Neutrophil (primary cell): Measurements from ENCODE around the gene POLR3E.

Experiments
- H3K27ac ChIP-seq: fragments of 200-600 bp; sonication (generic); 2 replicates; pipeline ENCODE4 v1.5.1; 2016; ENCODE audit warnings: mild to moderate bottlenecking, moderate library complexity
- H3K27me3 ChIP-seq: fragments of 200-600 bp; sonication (generic); 2 replicates; pipeline ENCODE4 v1.6.0; 2016; ENCODE audit warnings: mild to moderate bottlenecking
- H3K36me3 ChIP-seq: fragments of 200-600 bp; sonication (generic); 2 replicates; pipeline ENCODE4 v1.5.1; 2017
- H3K4me1 ChIP-seq, 2 experiments: fragments of 200-600 bp in 1 of 2; sonication (generic) in 1 of 2; 1 replicate in 1 of 2; 2 replicates in 1 of 2; pipeline versions ENCODE4 v1.5.1 to v1.6.1; 2013 to 2016; ENCODE audit warnings: low read depth in 1 of 2, low read length in 1 of 2, mild to moderate bottlenecking in 1 of 2, moderate library complexity in 1 of 2; ENCODE audit not compliant: control insufficient read depth in 1 of 2, insufficient read depth in 1 of 2
- H3K4me3 ChIP-seq, 2 experiments: fragments of 200-600 bp in 1 of 2; sonication (generic) in 1 of 2; 1 replicate in 1 of 2; 2 replicates in 1 of 2; pipeline ENCODE4 v1.5.1; 2013 to 2016; ENCODE audit warnings: low read depth in 1 of 2, low read length in 1 of 2, mild to moderate bottlenecking in 1 of 2, moderate library complexity in 1 of 2
- H3K9me3 ChIP-seq: fragments of 200-600 bp; sonication (generic); 2 replicates; pipeline ENCODE4 v1.5.1; 2016
- TF ChIP-seq, protein P1 (sequence below): fragments of 200-600 bp; sonication (generic); IDR thresholded peaks from 2 replicates; pipeline ENCODE4 v1.5.1; 2016; ENCODE audit warnings: antibody characterized with exemption

Gene POLR3E

DNA sequence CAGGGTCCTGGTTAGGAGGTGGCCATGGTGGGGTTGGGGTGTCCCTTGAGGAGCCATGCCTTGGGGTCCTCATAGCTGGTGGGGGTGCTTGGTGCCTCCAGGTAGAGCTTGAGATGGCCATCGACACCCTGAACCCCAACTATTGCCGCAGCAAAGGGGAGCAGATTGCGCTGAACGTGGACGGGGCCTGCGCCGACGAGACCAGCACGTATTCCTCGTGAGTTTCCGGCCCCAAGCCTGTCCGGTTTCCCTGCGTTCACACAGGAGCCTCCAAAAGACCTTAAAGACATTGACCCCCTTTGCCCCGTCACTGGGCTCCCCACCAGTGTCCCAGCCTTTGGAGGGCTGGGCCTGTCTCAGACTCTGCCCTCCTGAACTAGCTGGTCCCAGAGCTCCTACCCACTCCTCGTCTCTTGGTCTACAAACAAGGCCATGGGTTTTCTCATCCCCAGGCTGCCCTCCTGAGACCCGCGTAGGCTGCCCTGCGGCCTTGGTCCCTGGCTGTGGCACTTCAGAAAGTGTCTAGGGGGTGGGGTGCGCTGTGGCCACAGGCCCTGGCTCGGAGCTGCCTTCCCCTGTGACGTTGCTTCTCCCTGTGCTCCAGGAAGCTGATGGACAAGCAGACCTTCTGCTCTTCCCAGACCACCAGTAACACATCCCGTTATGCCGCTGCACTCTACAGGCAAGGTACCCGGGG is 11.8 kb downstream of the POLR3E start:
- Histone ChIP-seq H3K27me3 (no peaks in the 10 kb centered on the region), H3K9me3 (no peaks in the 10 kb centered on the region), H3K27ac (no peak overlapping the region), H3K36me3 (peaks cover 77% of the 10 kb centered on the region), H3K4me1 (no peaks in the 10 kb centered on the region), H3K4me3 (no peak overlapping the region)
- TF ChIP-seq, protein P1, sequence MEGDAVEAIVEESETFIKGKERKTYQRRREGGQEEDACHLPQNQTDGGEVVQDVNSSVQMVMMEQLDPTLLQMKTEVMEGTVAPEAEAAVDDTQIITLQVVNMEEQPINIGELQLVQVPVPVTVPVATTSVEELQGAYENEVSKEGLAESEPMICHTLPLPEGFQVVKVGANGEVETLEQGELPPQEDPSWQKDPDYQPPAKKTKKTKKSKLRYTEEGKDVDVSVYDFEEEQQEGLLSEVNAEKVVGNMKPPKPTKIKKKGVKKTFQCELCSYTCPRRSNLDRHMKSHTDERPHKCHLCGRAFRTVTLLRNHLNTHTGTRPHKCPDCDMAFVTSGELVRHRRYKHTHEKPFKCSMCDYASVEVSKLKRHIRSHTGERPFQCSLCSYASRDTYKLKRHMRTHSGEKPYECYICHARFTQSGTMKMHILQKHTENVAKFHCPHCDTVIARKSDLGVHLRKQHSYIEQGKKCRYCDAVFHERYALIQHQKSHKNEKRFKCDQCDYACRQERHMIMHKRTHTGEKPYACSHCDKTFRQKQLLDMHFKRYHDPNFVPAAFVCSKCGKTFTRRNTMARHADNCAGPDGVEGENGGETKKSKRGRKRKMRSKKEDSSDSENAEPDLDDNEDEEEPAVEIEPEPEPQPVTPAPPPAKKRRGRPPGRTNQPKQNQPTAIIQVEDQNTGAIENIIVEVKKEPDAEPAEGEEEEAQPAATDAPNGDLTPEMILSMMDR, result no peak

GRCh38 chr16:22311520-22311919 is 14.3 kb downstream of the POLR3E start:
- Histone ChIP-seq H3K27ac (no peak overlapping the region), H3K4me3 (no peak overlapping the region), H3K4me1 (no peaks in the 10 kb centered on the region), H3K36me3 (peaks cover 78% of the 10 kb centered on the region), H3K27me3 (no peaks in the 10 kb centered on the region), H3K9me3 (no peaks in the 10 kb centered on the region)
- TF ChIP-seq, protein P1, result no peak

DNA sequence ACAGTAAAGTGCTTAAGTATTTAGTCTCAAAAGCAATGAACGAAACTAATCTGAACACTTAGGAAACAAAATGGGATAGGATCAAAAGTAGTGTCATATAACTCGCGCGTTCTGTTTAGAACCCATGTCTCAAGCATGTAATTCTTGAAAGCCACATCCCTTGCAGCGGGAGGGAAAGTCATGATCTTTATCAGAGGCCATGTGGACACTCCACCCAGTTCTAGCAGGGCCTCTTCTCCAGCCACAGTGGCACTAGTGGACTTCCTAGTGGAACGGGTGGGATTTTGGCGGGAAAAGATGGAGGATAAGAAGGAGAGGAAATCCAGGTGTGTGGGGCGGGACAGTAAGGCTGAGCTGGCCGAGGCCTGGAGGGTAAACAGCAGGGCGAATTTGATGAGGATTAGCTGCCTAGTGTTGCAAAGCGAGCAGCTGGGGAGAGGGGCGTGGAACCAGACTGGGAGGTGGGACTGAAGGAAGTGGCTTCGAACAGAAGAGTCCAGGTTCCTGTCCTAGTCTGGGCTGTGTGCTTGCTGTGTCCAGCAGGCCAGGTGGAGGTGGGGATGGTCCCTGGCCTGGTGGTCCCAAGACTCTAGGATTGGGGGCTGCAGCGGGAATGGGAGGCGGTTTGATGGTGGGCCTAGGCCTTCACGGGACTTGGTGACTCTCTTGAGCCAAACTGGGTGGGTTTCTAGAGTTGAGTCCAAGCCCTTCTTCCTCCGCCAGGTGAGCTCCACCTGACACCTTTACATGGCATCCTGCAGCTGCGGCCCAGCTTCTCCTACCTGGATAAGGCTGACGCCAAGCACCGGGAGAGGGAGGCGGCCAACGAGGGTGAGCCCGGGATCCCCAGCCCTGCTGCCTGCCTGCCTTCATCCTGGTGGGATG is 15.9 kb downstream of the POLR3E start:
- no peaks in the 10 kb centered on the region for H3K9me3 ChIP-seq
- H3K36me3 ChIP-seq, result peaks cover 78% of the 10 kb centered on the region
- no peaks in the 10 kb centered on the region for H3K4me1 ChIP-seq
- no peak overlapping the region for H3K4me3 ChIP-seq
- H3K27ac ChIP-seq, result no peak overlapping the region
- TF ChIP-seq, protein P1, result no peak
- H3K27me3 ChIP-seq, result no peaks in the 10 kb centered on the region

GRCh38 chr16:22313876-22314470 is 16.8 kb downstream of the POLR3E start:
- peaks cover 74% of the 10 kb centered on the region for H3K36me3 ChIP-seq
- no peaks in the 10 kb centered on the region for H3K4me1 ChIP-seq
- H3K27me3 ChIP-seq, result no peaks in the 10 kb centered on the region
- TF ChIP-seq, protein P1, result no peak
- no peak overlapping the region for H3K27ac ChIP-seq
- H3K9me3 ChIP-seq, result no peaks in the 10 kb centered on the region
- no peak overlapping the region for H3K4me3 ChIP-seq

DNA sequence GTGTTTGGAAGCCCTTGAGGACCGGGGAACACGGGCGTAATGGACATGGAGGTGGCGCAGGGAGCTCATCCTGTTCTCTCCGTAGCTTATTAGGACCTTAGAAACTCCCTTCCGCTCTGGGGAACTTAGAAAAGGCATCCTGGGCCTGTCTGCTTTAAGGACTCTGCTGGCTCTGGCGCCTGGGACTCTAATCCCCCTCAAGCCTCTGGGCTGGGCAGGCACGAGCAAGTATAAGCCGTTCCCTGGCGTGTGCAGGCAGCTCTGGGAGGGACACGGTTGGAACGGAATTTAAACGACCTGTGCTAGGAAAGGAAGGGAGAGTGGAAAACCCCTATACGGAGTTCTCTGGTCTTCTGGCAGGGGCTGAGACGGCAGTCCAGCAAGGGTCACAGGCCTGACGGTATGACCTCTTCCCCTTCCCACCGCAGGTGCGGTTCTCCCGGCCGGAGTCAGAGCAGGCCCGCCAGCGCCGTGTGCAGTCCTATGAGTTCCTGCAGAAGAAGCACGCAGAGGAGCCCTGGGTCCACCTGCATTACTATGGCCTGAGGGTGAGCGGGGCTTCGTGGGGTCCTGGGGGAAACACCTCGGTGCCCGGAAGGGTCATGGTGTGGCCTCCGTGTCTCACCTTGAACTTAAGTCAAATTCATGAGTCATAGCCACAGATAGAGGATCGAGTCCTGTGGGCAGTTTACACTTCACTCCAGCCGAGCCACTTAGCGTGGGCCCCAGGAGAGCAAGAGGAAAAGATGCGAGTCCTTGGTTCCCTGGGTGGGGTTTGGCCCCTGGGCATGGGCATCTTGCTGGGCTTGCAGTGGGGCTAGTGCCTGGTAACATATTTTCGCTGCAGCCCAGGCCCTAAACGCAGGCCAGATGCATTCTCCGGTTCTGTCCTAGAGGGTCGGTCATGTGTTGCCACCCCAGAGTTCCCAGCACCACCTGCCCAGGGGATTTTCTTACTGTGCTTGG is 17.7 kb downstream of the POLR3E start:
- Histone ChIP-seq H3K4me3 (no peak overlapping the region), H3K9me3 (no peaks in the 10 kb centered on the region), H3K4me1 (no peaks in the 10 kb centered on the region), H3K36me3 (peaks cover 64% of the 10 kb centered on the region), H3K27ac (no peak overlapping the region), H3K27me3 (no peaks in the 10 kb centered on the region)
- TF ChIP-seq, protein P1, result no peak
